DMS 273 treated with DMSO at 0.1 percent for 48 hours (cell line): ENCODE data around the gene GALNT18.

Source experiments
- DNase-seq: peaks from one replicate; lab custom pipeline; 2025; lab: John Stamatoyannopoulos, UW

GALNT18 gene

GRCh38 chr11:11262171-11262920 is 359.5 kb downstream of the GALNT18 start:
- DNase-seq = no peak

DNA sequence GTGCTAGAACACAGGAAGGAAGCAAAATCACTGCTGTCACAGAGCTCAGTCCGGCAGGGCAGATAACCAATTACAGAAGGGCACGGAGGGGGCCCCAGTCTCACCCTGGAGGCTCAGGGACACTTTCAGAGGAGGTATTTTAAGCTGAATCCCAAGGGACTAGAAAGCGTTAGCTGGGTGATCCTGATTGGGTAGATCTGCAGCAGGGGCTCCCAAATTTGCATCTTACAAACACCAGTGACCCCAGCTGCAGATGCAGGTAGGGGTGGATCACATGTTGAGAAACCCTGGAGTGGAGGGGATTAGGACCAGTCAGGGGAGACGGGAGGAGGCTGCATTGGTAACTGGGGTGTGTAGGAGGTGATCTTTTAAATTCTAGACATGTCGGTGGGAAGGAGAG is 360.2 kb downstream of the GALNT18 start:
- DNase-seq = no peak

DNA sequence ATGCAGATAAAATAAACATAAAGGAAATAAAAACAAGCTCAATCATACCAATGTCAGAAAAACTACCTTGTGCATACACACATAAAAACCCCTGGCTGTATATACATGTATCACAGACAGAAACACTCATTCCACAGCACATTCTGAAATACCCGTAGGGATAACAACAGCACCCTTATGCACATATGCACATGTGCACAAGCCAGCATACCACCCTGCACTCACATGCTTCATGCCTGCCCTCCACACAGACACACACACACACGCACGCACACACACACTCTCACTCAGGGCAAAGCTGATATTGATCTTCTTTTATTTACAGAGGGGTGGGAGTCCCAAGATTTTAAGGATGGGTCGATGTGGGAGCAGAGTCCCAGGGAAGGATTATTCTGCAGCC is 360.9 kb downstream of the GALNT18 start:
- no peak for DNase-seq

GRCh38 chr11:11253995-11254394 is 367.8 kb downstream of the GALNT18 start:
- no peak for DNase-seq

DNA sequence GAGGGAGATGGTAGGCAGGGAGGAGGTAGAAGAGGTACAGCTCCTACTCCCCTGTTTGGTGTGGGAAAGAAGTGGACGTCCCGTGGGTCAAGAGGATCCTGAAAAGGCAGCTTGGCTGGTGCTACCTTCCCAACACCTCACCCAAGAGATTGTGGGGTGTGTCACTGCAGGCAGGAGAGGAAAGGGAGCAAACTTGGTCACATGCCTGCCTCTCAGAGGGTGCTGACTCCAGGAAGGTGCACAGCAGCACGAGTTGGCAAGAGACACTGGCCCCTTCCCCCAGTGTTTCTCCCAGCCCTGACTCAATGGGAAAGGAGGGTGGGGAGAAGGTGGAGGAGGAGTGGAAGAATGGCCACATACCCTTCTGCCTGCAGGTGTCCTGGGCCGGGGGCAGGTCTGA is 368.3 kb downstream of the GALNT18 start:
- DNase-seq = no peak

DNA sequence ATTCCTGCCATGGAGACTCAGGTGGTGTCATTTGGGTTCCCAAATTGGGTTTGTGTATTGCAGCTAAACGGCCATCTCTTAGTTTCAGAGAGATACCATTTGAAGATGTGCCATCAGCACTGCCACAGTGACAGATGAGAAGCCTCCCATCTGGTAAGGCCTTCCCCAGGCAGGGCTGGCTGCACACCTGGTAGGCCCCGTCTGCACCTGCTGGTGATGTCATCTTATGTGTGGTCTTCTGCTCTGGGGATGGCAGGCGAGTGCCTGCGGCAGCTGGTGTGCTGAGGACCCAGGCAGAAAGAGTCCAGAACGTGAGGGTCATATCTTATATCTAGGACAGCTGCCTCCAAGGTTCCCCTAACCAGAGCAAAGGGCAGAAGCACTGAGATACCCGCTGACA is 369.4 kb downstream of the GALNT18 start:
- DNase-seq = no peak

- DNase-seq = no peak
Observed at GRCh38 chr11:11251394-11251970, 370.3 kb downstream of the GALNT18 start.

DNA sequence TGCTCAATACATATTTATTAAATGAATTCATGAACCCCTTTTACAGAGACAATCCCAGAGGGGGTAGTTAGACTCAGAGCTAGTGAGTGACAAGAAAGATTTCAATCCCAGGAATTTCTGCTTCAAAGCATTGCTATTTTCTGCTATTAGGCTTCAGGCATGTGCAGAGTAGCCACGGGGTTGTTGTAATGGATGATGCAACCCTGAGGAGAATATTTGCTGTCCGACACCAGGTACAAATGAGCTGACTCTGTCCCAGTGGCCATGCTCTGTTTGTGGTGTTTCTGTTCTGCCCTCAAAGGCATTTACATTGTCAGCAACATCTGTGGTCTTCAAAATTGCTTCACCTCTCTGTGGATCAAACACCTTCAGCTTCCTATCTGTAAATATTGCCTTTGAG is 371.3 kb downstream of the GALNT18 start:
- DNase-seq = no peak

- no peak for DNase-seq
Observed at GRCh38 chr11:11247576-11247975, 374.2 kb downstream of the GALNT18 start.

DNA sequence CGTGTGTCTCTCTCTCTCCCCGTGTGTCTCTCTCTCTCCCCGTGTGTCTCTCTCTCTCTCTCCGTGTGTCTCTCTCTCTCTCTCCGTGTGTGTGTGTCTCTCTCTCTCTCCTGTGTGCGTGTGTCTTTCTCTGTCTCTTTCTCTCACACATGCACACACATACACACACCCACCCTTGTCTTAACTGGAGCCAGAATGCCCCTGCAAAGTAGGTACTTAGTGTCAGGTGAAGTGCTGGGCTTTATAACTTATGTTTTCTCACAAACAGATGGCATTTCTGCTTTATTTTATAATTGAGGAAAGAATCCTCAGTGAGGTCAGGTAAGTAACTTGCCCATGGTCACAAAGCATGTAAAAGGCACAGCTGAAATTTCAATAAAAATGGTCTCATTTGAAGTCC is 374.7 kb downstream of the GALNT18 start:
- DNase-seq = no peak

GRCh38 chr11:11246166-11246565 is 375.6 kb downstream of the GALNT18 start:
- no peak for DNase-seq

DNA sequence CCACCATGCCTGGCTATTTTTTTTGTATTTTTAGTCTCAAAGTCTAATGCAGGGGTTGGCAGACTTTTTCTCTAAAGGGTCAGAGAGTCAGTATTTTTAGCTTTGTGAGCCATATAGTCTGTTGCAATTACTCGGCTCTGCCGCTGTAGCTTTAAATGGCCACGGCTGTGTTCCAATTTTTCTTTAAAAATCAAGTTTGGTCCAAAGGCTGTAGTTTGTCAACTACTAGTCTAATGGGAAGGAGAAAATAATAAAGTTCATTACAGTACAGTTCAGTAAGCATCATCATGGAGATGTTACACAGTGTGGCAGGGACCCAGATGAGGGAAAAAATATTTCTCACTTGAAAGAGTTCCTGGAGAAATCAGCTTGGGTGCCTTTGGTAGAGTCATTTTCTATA is 376.4 kb downstream of the GALNT18 start:
- DNase-seq = no peak

DNA sequence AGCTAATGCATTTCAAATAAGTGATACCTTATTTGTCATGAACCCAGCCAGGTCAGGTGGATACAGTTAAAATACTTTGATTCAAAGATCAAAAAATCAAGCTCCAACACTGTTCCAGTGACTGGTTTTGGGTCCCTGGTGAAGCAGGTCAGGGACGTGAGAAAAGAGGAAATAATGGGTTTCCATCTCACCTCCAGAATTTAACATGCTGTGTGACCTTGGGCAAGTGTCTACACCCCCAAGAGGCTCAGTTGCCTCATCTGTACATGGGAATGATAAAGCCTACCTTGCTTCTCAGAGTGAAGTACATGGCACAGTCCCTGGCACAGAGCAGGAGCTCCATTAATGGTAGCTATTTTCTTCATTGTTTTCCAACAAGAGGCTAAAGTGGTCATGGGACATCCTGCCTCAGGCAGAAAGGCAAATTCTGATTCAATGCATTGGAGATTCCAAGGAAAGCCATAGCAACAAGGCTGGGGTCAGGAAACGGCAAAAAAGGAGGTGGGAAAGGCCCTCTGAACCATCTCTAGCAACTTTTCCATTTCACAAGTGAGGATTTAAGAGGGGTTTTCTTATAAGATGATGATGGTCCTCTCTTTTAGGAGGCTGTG is 377.2 kb downstream of the GALNT18 start:
- no peak for DNase-seq

DNA sequence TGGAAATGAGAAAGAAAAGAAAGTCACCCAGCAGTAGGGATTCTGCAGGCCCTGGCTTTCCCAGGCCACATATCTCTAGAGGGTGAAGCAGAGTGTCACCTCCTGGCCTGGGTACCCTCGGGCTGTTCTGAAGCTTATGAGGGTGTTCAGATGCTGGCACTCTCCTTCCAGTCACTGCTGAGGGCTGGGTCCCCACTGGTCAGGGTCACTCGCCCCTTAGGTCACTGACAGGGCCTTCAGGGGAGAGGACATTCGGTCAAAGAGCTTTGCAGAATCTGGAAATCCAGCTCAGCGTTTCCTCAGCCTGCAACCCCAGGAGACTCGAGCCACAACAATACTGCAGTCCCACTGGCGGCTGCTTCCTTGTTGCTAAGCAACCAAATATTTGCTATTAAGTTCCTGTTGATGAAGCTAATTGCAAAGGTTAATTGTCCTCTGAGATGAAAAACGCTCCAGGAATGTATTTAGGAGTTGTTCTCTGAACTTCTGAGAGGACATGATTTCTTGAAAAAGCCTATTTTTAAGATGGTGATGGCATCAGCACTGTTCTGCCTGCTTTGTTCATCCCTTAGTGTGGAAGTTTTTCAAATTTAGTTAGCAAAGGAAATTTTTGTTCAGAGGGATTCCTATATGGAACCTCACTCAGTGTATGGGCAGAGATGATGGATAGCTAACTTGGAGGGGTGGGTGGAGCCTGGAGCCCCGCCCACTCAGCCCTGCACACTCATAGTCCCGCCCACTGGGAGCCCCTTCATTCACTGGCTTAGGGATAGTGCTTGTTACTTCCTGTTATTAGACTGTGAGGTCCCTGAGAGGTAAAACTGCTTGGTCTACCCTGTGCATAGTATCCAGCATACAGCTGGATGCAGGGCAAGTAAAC is 378.0 kb downstream of the GALNT18 start:
- DNase-seq = no peak

- no peak for DNase-seq
Observed at GRCh38 chr11:11243209-11243589, 378.6 kb downstream of the GALNT18 start.

GRCh38 chr11:11241284-11241683 is 380.5 kb downstream of the GALNT18 start:
- DNase-seq = no peak

DNA sequence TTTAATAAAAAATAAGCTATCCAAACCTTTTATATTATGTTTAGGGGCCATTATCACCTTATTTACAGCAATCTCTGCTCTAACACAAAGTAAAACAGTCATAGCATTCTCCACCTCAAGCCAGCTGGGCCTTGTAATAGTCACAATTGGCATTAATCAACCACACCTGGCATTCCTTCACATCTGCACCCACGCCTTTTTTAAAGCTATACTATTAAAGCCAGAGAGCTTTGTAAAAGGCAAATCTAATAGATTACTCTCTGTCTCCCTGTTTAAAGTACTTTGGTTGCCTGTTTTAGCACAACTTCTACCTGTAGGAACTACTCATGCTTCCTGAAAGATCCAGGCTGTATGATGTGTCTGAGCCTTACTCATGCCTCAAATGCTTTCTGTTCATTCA is 381.8 kb downstream of the GALNT18 start:
- DNase-seq = no peak

DNA sequence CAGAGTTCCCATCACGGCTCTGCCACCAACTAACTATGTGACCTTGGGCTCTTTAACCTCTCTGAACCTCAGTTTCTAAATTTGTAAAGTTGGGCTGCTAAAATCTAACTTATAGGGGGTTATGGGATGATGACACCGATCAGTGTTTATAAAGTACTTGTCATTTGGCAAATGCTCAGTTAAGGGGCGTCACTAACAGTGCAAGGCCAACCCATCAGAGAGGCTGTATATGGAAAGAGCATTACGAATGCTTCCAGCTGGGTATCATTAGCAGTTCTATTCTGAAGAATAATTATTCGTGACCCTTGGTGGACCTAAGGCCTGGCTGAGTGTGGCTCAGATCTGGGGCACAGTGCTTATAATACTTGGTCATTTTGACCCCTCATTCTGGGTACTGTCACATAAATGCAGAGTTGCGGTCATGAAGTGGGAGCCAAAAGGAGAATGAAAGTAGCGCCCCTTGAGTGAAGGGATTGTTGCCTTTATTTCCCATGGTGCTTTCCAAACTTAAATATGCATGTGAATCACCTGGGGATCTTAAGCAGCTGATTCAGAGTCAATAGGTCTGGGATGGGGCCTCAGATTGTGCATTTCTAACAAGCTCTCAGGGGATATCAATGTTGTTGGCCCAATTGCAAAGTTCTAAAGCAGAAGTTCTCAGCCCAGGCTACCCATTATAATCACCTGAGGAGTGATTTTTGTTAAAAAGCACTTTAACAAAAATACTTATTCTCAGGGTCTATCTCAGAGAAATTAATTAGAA is 384.6 kb downstream of the GALNT18 start:
- no peak for DNase-seq

DNA sequence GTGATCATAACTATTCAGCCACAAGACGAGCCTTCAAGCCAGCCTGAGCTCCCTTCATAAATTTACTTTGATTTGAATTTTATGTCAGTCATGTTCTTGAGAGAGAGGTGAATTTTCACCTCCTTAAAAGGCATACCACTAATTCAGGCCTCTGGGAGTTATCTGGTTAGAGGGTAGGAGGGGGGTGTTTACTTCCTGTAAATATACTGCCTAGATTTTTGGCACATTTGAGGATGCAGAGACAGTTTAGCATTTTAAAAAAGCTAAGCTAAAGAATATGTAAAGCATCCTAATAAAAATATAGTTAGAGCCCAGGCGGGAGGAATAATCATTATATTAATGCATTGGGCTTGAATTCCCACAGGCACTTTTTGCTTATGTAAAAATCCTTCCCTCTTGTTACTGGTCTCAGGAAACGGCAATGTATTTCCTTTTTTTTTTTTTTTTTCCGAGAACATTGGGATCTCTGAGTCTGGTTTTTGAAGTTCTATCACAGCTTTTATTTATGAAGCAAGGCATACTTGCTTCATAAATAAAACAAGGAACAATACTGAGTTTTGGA is 385.2 kb downstream of the GALNT18 start:
- no peak for DNase-seq

DNA sequence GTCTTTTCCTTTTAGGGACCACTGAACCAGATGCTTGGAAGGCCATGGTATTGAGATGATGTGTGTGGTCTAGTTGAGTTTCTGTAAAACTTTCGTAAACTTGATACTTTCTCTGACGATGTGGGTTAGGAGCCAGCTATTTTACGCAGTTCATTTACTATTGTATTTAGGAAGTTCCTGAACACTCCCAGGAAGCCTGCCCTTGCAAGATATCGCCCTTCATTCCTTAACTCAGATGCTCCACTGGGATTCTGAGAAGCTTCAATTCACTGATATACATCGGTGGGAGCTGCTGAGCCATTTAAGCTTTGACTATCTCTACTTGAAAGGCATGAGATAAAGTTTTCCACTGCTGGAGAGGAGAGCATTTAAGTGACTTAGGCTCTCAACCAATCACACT is 390.0 kb downstream of the GALNT18 start:
- no peak for DNase-seq

DNA sequence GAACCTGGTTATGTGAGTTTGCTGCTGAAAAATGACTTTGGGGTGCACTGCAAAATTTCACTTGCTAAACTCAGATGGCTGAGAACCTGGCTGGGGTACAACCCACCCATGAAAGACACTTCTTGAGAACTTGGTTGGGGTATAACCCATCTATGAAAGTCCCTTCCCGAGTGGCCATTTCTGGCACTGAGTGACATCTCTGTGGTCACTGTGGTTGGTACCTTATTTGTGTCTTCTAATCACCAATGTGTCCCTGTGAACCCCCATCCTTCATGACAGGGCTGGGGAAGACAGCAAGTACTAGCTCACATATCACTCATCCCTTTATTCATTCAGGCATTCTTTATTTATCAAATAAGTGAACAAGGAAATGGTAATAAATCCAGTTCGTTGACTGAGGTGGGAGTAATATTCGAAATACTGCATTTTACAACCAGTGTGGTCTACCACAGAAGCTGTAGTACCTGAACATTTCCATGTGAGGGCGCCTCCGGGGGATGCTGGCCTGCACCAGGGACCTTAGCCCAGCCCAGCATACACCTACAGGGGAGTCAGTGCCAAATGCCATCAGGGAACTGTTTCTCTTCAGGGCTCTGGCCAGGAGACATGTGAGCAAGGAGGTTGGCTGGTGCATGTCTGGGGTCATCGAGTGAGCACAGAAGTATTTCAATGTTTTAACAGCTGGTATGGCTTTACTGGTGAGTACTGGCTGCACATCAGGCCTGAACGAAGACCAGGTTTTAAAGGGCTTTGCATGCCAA is 390.8 kb downstream of the GALNT18 start:
- no peak for DNase-seq
